NK-92 (cell line): ENCODE data around the gene CAV1.

Experiments
- DNase-seq: peaks from one replicate; lab custom pipeline; 2025; ENCODE audit not compliant: unreplicated experiment; lab: John Stamatoyannopoulos, UW

The CAV1 gene

DNA sequence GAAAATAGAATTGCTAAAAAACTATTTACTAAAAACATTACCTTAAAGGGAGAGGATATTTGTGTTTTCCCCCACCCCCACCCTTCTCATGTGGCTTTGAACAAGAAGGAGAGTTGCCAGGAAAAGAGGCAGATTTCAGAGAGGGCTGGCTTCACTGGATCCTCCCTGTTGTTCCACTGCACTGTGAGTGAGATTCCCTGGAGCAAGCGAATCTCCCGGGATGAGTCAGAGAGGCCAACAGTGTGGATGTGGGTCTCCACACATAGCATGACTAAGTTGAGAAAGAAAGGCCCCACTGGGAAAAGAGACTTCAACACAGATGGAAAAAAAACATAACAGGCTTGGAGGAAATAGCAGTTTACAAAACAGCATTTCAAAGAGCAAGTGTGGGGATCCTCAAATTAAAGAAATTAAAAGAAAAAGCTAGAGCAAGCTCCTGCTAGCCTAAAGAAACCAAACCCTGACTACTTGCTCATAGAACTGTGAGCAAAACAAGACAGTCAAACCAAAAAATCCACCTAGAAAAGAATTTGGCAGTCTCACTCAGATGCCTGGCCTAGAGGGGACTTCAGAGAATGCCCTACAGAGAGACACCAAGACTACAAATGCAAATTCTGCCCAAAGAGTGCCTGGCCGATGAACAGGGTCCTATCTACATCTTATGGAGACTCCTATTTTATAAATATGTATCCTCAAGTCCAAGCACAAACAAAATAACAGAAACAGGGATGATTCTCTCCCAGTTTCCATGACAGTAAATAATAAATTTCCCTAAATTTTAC lies 3.4 kb downstream of the CAV1 start:
- DNase-seq, result no peak

DNA sequence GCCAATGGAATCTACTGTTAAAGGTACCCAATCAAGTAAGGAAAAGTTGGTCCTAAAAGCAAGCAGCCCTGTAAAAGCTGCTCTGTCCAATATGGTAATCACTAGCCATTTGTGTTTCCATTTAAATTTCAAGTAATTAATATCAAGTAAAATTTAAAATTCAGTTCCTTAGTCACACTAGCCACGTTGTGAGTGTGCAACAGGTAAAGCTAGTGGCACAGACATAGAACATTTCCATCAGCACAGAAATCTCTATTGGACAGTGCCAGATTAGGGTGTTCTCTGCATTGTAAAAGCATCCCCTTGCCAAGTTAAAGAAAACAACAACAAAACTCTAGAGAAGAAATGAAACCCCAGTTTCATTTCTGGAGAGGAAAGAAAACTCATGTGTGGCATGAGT lies 4.4 kb downstream of the CAV1 start:
- no peak for DNase-seq

DNA sequence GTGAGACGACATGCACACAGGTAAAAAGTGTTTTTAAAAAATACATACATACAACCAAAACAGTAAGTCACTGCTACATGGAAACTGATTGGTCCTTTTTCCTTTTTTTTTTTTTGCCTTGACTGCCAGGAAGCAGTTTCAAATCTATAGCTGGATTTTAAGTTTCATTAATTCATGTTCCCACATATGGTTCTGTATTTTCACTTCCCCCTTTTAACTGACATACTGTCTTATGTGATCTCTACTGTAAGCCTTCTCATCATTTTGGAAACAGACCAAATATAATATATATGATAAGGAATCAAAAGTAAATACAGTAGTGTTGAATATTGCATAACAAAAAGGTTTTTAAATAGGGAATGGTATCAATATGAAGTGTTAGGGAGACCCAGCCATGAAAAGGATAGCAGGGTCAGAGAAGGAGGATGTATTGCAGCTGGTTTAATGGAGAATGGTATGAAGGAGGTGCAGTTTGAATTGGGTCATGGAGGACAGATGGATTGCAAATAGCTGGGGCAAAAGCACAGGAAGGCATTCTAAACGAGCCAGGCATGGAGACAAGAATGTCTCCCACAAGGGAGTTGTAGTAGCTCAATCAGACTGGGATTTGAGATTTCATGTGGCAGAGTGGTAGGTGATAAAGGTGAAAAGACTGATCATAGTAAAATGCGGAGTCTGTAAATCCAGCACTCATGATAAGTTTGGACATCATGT lies 5.4 kb downstream of the CAV1 start:
- no peak for DNase-seq

DNA sequence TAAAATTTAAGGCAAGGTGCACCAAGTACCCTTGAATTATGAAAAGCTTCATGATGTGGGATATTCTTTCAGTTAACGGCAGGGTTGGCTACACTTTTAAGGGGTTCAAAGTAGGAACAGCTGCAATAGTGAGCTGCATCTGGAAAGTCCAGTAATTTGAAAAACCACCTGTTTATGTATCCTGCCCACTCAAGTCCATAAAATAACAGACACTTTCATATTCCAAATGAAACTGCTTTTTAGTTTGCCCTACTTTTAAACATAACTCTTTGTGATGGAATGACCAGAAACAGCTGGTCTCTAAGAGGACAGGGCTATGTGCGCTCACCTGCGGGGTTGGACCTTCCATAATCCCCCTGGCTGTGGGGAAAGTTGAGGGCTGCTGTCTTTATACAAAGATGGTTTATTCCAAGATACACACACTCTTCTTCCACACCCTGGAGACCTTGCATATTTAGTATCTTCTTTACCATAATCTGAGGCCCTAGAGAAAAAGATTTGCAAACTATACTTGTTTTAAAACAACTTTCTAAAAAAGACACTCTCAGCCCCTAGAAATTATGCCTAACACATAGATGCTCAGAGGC lies 7.4 kb downstream of the CAV1 start:
- no peak for DNase-seq

DNA sequence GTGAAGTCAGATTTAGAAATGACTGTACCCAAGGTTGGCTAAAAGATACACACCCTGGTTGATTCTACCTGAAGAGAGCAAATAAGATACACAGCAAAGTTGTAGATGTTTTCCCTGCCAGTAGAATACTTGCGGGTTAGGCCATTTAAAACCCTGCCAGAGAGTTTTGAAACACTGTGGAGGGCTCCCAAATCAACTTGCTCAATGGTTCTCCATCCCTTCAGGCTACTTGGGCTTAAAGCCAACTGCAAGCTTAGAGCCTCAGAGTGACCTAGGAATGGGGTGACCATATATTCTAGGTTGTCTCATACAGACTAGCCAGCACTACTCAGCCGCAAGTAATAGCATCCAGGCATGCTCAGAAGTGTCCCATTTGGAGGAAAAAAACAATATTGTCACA lies 10.0 kb downstream of the CAV1 start:
- no peak for DNase-seq

DNA sequence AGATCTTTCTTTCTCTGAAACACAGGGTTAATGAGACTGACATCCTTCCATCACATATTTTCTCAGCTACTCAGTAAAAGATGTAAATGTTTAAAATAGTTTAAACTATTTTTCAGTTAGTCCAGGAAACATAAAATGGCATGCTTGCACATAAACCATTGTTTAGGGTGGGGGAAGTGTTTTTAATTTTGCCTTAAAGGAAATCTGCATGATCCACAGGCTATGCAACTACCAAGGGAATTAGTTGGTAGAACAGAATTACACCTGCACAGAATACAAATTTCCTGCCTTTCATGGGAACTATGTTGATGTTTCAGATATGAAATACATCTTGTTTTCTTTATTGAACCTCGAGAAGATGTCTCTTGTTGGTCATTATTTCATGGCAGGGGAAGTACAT lies 10.6 kb downstream of the CAV1 start:
- DNase-seq, result no peak

DNA sequence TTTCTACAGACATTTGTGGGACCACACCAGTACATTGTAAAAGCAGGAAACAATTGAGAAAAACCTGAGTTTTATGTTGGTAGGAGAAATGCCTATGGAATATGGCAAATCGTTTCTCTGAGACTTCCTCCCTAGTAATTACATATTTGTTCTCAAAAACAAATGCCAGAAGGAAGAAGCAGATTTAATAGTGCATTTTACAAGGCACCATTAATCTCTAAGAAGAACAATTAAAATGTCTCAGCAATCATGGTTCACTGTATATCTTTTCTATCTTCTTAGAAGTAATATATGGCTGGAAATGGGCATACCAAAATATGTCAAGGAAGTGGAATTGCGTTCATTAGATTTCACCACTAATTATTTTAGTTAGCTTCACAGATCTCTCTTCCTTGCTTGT lies 13.3 kb downstream of the CAV1 start:
- no peak for DNase-seq

DNA sequence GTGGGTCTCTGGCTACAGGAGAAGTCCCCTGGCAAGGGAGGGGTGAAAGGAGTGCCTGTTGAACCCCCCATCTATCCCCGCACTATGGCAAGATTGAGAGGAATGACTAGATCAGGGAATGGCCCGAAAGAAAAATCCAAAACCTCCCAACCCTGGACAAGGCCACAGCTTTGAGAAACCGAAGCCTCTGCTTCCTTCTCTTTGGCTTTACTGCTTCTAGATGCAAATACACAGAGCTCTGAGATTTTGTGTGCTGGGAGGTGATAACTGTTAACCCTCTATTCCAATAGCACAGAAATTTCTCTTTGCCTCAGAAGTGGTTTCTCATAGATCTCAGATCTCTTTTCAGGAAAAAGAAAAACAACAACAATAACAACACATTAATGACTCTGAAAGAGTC lies 15.0 kb downstream of the CAV1 start:
- DNase-seq, result no peak

DNA sequence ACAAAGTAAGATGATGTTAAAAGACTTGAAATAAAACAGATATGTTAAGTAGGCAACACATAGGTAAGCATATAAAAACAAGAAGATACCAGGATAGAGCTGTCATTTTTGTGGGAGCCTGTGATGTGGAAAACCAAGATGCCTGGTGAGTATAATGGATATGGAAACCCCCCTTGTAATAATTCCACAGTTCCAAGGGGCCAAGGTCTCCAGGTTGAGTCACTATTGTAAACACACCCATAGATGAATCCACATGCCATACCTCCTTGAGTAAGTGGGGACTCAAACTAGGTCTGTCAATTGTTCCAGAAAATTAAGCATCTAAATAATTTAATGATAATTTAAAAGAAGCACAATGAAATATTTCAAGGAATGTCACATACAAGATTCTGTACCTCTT lies 15.9 kb downstream of the CAV1 start:
- DNase-seq, result no peak

DNA sequence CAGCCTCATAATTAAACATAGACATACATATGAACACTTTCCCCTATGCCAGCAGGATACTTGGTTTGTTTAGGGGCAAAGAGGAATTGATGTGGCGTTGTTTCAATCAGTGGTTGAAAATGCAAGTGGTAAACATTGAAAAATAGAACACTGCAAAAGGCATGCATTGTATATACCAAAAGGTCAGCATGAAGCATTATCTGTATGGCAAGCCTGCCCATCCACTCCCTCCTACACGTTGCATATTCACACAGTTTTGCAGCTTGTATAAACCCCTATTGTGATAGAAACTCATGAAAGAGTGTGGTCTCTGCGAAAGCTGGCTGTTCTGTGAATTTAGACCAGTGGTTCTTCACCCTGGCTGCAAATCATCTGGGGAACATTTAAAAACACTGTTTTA lies 17.1 kb downstream of the CAV1 start:
- no peak for DNase-seq

DNA sequence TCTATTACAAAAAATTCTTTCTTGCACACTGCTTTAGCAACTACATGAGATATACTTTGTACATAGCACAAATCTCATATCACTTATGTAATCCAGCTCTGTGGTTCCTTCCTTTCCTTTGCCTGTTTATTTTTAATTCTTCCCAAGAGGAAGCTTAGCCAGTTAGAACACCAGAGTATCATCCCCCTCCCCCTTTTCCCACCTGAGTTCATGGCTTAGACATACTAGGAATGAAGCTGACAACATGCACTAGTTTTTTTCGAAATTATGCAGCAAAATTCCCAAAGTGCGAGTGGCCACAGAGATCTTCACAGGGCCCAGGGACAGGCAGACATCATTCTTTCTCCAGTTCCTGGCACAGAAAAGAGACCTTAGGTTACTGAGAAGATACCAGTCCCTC lies 17.8 kb downstream of the CAV1 start:
- DNase-seq, result no peak

DNA sequence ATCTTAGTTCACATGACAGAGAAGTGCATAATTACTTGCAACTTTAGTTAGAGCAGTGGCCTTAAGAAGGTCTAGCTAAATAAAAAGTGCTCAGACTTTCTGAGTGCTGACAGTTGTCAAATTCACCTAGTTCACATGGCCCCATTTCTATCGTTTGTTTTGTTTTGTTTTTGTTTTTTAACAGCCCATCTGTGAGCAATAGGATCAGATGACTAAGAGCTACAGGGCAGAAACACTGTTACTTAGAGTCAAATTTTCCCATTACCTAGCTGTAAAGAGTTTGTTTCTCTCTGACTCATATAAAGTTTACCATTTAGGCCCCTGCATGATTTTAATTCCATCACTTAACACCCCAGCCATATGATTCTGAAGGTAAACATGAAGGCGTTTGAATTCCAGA lies 18.8 kb downstream of the CAV1 start:
- no peak for DNase-seq

DNA sequence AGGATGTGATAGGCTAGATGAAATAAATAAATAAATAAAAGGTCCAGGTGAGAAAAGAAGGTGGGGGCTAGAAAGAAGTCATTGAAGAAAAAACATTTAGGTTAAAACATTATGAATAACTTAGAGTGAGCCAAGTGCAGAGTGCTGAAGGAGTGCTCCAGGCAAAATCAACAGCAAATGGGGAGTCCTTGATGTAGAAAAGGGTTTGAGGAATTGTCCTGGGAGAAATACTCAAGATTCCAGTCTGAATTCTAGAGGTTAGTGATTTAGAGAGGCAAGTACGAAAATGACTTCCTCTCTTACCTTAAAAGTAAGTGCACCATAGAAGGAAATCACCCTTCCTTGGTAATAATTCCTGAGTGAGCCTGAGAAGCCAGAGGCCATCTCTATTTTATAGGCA lies 19.7 kb downstream of the CAV1 start:
- DNase-seq, result no peak

DNA sequence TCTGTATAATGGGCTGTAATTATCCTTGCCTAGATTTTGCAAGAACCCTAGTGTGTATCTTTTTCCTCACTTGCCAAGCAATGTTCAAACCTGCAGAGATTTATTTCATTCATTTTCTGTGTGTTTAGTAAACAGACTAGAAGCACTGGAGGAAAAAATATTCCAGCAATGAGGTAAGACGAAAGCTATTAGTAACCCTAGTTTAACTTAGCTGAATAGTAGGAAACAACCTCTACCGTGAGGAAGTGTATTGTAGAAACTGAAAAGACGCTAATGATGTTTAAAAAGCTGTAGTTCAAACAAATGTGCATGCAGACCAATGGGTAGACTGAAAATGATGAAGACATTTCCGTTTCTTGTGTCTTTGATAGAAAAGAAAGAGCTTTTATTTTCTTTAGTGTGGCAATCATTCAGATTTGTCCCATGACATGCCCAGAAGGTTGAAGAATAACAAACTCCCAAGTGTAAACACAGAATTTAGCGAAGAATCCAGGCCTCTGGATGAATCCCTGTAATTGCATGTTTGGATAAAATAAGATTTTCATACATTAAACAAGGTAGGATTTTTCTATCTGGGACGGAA lies 20.7 kb downstream of the CAV1 start:
- DNase-seq, result no peak

DNA sequence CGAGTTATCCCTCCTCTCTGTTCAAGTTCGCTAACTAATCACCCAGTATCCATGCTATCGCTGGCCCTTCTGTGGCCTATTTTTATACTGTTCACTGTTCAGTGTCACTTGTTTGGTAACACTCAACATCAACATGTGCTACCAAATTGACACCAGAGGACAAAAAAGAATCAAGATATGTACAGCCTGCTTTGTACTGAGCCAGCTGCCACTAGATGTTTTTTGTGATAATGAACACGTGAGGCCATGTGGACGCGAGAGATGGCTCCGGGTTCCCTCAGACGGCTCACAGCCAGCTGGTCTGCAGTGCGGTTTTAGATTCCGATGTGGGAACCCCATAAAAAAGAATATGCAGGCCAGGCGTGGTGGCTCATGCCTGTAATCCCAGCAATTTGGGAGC lies 21.2 kb downstream of the CAV1 start:
- DNase-seq, result no peak

DNA sequence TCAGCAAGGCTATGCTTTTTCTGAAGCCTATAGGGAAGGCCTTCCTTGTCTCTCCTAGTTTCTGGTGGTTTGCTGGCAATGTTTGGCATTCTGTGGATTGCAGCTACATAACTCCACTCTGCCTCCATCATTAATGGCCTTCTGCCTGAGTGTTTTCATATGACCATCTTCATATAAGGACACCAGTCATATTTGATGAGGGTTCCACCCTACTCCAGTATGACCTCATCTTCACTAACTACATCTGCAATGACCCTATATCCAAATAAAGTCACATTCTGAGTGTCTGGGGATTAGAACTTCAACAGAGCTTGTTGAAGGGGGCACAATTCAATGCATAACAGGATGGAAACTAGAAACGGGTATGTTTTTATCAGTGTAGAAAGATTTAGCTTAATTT lies 22.1 kb downstream of the CAV1 start:
- DNase-seq, result no peak

DNA sequence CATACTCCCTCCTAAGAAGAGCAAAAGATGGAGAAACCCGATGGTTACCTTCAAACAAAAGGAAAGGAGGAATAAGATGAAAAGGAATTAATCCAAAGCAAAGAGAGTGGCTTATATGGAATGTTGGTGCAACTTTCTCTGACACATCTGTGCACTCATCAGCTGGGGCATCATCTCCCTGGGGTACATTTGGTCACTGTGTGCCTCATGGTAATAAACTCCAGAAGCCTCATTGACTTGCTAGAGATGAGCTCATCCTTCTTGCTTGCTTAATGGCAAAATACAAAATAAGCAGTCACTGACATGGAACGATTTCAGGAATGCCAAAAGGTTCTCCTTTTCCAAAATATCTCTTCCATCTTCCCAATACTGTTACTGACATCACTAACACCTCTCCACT lies 22.5 kb downstream of the CAV1 start:
- DNase-seq, result no peak

DNA sequence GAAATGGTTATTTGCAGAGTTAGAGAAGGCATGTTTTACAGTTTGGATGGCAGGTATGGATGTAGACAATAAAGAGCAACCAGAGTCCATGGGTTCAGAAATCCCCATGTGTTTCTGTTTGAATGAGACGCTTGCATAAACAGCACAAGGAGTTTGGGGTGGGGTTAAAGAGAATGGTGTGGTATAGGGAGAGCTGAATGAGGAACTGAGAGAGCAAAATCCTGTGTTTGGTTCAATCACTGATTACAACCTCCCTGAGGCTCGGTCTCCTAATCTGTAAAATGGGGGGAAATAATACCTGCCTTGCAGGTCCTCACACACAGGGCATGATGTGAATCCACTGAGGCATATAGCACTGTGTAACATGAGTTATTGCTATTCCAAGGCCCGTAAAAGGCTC lies 23.7 kb downstream of the CAV1 start:
- DNase-seq, result no peak

DNA sequence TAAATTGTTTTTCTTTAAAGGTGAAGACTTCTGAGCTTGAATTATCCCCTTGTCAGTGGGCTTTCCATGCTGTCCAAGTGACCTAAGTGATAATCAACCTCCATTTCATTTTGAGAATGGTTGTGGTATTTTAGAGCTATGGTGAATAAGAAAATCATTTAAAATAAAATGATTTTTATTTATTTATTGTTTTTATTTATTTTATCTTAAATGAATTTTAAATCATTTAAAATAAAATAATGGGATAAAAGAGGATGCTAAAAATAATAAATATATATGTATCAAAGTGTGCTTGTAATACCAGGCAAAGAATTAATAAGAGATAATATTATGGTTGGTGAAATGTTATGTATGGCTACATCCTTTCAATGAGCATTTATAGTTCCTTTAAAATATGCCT lies 24.5 kb downstream of the CAV1 start:
- DNase-seq, result no peak

DNA sequence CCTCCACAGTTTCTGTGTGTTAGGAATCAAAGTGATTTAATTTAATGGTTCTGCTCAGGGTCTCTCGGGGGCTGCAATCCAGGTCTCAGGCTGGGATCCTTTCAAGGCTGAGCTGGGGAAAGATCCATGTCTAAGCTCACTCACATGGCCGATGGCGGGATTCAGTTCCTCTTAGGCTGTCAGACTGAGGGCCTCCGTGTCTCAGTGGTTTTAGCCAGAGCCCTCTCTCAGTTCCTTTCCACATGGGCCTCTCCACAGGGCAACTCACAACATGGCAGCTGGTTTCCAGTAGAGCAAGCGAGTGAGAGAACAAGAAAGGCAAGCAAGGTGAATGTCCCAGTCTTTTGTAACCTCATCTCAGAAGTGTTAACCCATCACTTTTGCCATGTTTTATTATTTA lies 26.9 kb downstream of the CAV1 start:
- DNase-seq, result no peak

DNA sequence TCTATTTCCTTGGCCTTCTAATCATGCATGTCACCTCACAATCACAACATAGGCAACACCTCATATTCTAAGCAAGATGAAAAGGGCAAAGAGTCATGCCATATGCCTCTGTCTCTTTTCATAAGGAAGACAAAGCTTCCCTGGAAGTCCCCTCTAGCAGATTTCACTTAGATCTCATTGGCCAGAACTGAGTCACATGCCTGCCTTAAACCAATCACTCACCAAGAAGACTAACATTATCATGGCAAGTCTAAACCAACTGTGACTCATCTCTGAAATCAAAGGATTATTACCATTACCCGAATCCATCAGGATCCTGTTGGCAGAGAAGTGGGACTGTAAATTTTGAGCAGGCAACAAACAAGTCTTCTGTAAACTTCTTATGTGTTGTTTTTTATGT lies 27.8 kb downstream of the CAV1 start:
- DNase-seq, result no peak
